Lower leg skin (tissue), 3 donors: ENCODE measurements around the gene DPM2.

ENCODE experiments used
- POLR2A ChIP-seq, 2 donors: fragments of 450-650 bp; IDR thresholded peaks; one replicate each; pipeline ENCODE4 v1.6.1; 2016 to 2017; ENCODE audit warnings: antibody characterized with exemption in 2 of 2, mild to moderate bottlenecking in 1 of 2, moderate library complexity in 1 of 2
- TF ChIP-seq, protein P1 (sequence below), 3 donors: fragments of 450-650 bp; IDR thresholded peaks; one replicate each; pipeline ENCODE4 v1.5.1; 2016; ENCODE audit warnings: antibody characterized with exemption in 3 of 3, mild to moderate bottlenecking in 3 of 3, moderate library complexity in 2 of 3

DNA sequence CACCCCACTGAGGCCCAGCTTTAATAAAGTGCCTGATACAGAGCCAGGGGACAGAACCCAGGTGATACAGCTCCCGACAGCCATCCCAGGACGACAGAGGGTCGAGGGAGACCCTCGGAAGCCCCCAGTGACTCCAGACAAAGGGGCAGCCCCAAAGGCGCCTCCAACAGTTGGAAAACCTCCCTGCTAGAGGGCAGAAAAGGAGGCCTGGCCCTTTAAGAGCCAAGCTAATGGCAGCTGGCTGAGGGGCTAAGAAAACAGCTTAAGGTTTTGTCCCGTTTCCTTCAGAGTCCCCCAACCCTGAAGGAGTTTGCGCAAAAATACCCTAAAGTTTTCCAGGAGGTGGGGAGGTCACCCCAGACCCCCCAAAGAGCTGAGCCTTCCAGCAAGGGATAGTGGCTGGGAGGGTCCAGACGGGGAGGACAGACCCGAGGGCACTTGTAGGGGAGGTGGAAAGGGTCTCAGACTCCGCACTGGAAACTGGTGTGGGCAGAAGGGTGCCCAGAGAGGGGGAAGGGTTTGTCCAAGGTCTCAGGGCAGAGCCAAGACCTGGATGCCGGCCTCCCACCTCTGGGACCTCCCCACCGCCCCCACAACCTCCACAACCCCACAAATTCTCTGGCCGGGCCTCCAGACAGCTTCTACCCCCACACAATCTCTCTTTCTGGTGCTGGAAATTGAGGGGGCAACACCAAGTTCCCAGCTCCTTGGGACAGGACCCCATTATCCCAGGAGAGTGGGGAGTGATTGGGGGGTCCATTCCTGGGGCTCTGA is 52.0 kb downstream of the DPM2 start:
- TF ChIP-seq, protein P1, sequence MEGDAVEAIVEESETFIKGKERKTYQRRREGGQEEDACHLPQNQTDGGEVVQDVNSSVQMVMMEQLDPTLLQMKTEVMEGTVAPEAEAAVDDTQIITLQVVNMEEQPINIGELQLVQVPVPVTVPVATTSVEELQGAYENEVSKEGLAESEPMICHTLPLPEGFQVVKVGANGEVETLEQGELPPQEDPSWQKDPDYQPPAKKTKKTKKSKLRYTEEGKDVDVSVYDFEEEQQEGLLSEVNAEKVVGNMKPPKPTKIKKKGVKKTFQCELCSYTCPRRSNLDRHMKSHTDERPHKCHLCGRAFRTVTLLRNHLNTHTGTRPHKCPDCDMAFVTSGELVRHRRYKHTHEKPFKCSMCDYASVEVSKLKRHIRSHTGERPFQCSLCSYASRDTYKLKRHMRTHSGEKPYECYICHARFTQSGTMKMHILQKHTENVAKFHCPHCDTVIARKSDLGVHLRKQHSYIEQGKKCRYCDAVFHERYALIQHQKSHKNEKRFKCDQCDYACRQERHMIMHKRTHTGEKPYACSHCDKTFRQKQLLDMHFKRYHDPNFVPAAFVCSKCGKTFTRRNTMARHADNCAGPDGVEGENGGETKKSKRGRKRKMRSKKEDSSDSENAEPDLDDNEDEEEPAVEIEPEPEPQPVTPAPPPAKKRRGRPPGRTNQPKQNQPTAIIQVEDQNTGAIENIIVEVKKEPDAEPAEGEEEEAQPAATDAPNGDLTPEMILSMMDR (IDR thresholded peaks at IDR 0.05), result no peak
- TF ChIP-seq POLR2A (IDR thresholded peaks at IDR 0.05), result no peak
